ENCODE measurements around the gene CD27.
"Not testable (repeated sequence)": the region's sequence is repeated elsewhere in the genome, so short reads cannot be mapped to it uniquely, and the experiment has no call there.

Gene CD27

GRCh38 chr12:6444704-6445688 lies at the start of gene CD27:
TSS of gene CD27 (plus strand) at chr12:6444955. CDS start at chr12:6445096, 141 bp downstream.
- no peak for DNase-seq (ENCODE audit: low read depth, low spot score)

DNA sequence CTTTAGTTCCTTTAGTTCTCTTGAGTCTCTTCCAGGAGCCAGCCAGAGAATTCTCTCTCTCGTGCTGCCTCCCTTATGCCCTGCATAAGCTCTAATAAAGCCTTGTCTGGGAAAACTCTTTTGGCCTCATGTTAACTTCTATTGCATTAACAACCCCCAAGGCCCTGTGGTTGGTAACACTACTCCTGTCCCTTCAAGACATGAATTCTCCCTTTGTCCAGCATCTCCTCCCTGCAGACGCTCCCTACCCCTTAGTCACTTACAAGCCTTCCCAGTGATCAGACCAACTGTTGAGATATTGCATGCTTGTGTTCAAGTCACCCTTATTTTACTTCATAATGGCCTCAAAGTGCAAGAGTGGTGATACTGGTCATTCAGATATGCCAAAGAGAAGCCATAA lies 48.7 kb upstream of the CD27 start:
- DNase-seq (ENCODE audit: low read depth, low spot score): no peak

GRCh38 chr12:6399884-6400644 lies 44.7 kb upstream of the CD27 start:
- no peak for DNase-seq (ENCODE audit: low read depth, low spot score)

DNA sequence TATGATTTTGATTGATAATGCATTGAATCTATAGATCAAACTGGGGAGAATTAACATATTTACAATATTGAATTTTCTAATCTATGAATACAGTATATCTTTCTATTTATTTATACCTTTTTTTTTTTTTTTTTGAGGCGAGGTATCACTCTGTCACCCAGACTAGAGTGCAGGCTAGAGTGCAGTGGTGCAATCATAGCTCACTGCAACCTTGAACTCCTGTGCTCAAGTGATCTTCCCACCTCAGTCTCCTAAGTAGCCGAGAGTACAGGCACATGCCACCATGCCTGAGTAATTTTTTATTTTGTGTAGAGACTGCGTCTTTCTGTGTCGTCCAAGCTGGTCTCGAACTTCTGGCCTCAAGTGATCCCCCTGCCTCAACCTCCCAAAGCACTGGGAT lies 40.4 kb upstream of the CD27 start:
- no peak for DNase-seq (ENCODE audit: low read depth, low spot score)

GRCh38 chr12:6405963-6406362 lies 38.8 kb upstream of the CD27 start:
- DNase-seq (ENCODE audit: low read depth, low spot score): no peak

DNA sequence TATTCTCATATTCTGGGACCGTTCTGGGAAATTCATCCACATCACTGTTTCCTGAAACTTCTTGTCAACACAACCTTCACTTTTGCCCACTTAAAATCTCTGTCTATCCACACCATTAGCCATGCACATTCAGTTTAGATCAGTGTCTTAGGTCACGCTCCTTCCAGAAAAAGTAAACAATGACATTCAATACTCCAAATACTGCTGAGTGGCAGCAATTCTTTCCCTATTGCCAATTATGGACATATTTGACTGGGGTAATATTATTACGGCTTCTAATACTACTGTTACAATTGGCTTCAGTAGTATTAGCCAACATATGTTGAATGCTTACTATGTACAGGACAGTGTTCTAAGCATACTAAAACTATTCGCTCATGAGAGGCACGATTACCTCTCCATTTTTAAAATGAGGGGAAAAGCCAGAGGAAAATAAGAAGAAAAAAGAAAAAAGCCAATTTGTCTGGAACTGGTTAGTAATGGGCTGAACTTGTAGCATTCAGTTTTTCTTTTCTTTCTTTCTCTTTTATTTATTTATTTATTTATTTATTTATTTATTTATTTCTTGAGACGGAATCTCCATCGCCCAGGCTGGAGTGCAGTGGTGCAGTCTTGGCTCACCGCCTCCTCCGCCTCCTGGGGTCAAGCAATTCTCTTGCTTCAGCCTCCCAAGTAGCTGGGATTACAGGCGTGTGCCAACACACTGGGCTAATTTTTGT lies 37.4 kb upstream of the CD27 start:
- DNase-seq (ENCODE audit: low read depth, low spot score): no peak

DNA sequence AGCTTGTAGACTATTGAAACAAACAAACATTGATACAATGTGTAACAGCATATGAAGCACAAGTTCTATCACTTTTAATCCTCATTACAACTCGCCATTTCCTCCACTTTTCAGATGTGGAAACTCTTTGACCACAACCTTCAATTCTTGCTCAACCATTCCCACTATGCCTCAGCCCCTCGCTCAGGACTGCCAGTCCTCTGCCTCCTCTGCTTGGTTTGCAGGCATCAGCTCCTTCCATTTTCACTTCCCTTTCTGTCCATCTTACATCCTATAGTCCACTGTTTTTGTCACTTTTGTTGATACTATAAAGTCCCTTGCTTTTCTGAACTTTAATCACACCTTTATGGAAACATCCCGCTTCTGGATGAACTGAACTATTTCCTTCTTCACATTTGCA lies 28.2 kb upstream of the CD27 start:
- no peak for DNase-seq (ENCODE audit: low read depth, low spot score)

- DNase-seq (ENCODE audit: low read depth, low spot score): no peak
These were observed 26.0 kb upstream of the CD27 start for GRCh38 chr12:6418796-6419195.

GRCh38 chr12:6420364-6420763 lies 24.4 kb upstream of the CD27 start:
- DNase-seq (ENCODE audit: low read depth, low spot score): no peak

DNA sequence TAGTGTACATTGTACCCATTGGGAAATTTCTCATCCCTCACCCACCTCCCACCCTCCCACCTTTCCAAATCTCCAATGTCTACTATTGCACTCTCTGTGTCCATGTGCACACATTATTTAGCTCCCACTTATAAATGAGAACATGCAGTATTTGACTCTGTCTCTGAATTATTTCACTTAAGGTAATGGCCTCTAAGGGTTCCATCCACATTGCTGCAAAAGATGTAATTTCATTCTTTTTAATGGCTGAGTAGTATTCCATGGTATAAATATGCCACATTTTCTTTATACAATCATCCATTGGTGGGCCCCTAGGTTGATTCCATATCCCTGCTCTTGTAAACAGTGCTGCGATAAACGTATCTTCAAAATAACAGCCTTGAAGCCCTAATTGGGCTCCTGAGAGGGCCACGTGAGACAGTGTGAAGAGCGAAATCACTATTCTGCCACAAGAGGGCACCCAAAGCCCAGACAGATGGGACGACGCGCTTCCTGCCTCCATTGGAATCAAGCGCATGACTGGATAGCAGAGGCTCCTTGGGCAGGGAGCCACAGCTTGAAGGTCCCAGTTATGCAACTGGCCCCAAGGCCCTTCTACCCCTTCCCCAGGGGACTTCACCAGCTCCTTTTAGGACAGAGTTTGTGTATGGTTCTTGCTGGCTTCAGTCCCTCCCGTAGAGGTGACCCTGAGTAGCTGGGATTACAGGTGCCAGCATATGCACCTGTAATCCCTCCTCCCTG lies 21.3 kb upstream of the CD27 start:
- peak; percentile 93 for DNase-seq (ENCODE audit: low read depth, low spot score)

- DNase-seq (ENCODE audit: low read depth, low spot score): no peak
These were observed 20.8 kb upstream of the CD27 start for GRCh38 chr12:6424008-6424347.

GRCh38 chr12:6424866-6425265 lies 19.9 kb upstream of the CD27 start:
- no peak for DNase-seq (ENCODE audit: low read depth, low spot score)

- no peak for DNase-seq (ENCODE audit: low read depth, low spot score)
These were observed 18.9 kb upstream of the CD27 start for GRCh38 chr12:6425590-6426531.

- DNase-seq (ENCODE audit: low read depth, low spot score): no peak
These were observed 17.7 kb upstream of the CD27 start for GRCh38 chr12:6426882-6427671.

DNA sequence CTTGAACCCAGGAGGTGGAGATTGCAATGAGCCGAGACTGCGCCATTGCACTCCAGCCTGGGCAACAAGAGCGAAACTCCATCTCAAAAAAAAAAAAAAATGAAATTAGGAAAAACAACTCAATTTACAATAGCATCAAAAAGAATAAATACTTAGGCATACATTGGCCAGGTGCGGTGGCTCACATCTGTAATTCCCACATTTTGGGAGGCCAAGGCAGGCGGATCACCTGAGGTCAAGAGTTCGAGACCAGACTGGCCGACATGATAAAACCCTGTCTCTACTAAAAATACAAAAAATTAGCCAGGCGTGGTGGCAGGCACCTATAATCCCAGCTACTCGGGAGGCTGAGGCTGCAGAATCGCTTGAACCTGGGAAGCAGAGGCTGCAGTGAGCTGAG lies 17.0 kb upstream of the CD27 start:
- DNase-seq (ENCODE audit: low read depth, low spot score): not testable (repeated sequence)

DNA sequence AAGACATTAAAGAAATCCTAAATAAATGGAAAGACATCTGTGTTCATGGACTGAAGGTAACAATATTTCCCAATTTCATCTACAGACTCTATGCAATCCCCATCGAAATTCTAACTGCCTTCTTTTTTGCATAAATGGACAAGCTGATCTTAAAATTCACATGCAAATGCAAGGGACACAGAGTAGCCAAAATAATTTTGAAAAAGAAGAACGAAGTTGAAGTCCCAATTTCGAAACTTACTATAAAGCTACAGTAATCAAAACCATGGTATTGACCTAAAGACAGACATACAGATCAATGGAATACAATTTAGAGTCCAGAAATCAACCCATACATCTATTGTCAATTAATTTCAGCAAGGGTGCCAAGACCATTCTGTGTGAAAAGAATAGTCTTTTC lies 16.4 kb upstream of the CD27 start:
- DNase-seq (ENCODE audit: low read depth, low spot score): no peak

- no peak for DNase-seq (ENCODE audit: low read depth, low spot score)
These were observed 14.4 kb upstream of the CD27 start for GRCh38 chr12:6430124-6430989.

DNA sequence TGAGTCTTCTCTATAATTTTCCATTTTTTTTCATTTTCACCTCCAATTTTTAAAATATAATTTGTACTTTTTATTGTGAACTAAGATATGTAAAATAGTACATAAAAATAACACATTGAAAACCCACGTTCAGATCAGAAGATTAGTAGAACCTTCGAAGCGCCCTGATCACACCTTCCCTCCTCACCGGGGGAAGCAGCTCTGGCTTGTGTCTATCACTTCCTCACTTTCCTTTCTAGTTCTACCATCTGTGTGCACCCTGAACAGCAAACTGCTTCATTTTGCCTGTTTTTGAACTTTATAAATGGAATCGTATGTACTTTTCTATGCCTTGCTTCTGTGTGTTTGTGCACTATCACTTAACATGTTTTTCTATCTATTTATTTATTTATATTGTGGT lies 11.8 kb upstream of the CD27 start:
- no peak for DNase-seq (ENCODE audit: low read depth, low spot score)

Data from ELF-1 (cell line).